Measurements from ENCODE around the gene MTMR2.
A peak's percentile ranks its signal among the peaks of the same experiment; 100 is the strongest.
"Not testable (repeated sequence)": the region's sequence is repeated elsewhere in the genome, so short reads cannot be mapped to it uniquely, and the experiment has no call there.

Gene MTMR2

GRCh38 chr11:95883381-95883780, 40.5 kb downstream of the MTMR2 start:
- DNase-seq, result peak in 1 of 3 donors; percentile 13

GRCh38 chr11:95877291-95877690, 46.6 kb downstream of the MTMR2 start:
- no peak for DNase-seq

GRCh38 chr11:95870877-95871276, 53.0 kb downstream of the MTMR2 start:
- not testable (repeated sequence) for DNase-seq

GRCh38 chr11:95867105-95867504, 56.8 kb downstream of the MTMR2 start:
- peak in 2 of 3 donors; percentile 23 to 27 for DNase-seq

- no peak for DNase-seq
Observed at GRCh38 chr11:95863486-95864140, 60.3 kb downstream of the MTMR2 start.

- not testable (repeated sequence) for DNase-seq
Observed at GRCh38 chr11:95860024-95860423, 63.9 kb downstream of the MTMR2 start.

GRCh38 chr11:95854362-95854761, 69.5 kb downstream of the MTMR2 start:
- DNase-seq, result not testable (repeated sequence)

GRCh38 chr11:95853862-95854261, 70.0 kb downstream of the MTMR2 start:
- DNase-seq, result no peak

- no peak for DNase-seq
Observed at GRCh38 chr11:95853138-95853537, 70.8 kb downstream of the MTMR2 start.

GRCh38 chr11:95850137-95850536, 73.8 kb downstream of the MTMR2 start:
- DNase-seq, result no peak

- DNase-seq, result peak; percentile 69 to 79 (median 77)
Observed at GRCh38 chr11:95849087-95849825, 74.7 kb downstream of the MTMR2 start.

GRCh38 chr11:95845167-95845566, 78.7 kb downstream of the MTMR2 start:
- DNase-seq, result no peak

- peak; percentile 73 for DNase-seq
Observed at GRCh38 chr11:95835768-95836488, 88.0 kb downstream of the MTMR2 start.

GRCh38 chr11:95835351-95835750, 88.6 kb downstream of the MTMR2 start:
- no peak for DNase-seq

- no peak for DNase-seq
Observed at GRCh38 chr11:95833378-95833777, 90.5 kb downstream of the MTMR2 start.

GRCh38 chr11:95832763-95833162, 91.1 kb downstream of the MTMR2 start:
- no peak for DNase-seq

- DNase-seq, result no peak
Observed at GRCh38 chr11:95831198-95831883, 92.6 kb downstream of the MTMR2 start.

GRCh38 chr11:95829580-95830259, 94.2 kb downstream of the MTMR2 start:
- DNase-seq, result no peak

- DNase-seq, result peak in 1 of 3 donors; percentile 18
Observed at GRCh38 chr11:95827696-95828095, 96.2 kb downstream of the MTMR2 start.

GRCh38 chr11:95821640-95822039, 102.3 kb downstream of the MTMR2 start:
- DNase-seq, result no peak

GRCh38 chr11:95816037-95816436, 107.9 kb downstream of the MTMR2 start:
- peak; percentile 50 to 74 (median 60) for DNase-seq

GRCh38 chr11:95811052-95811451, 112.9 kb downstream of the MTMR2 start:
- DNase-seq, result not testable (repeated sequence)

Measured in suppressor macrophage treated with lipopolysaccharide for 1 hour (primary cell).